Activated naive CD8-positive, alpha-beta T cell (primary cell): ENCODE data around the gene AHNAK.

Experiments used
- H3K27ac Mint-ChIP-seq: one replicate; pipeline ENCODE4 v1.8.0; 2021; ENCODE audit warnings: mixed read lengths
- H3K27me3 Mint-ChIP-seq: one replicate; pipeline ENCODE4 v1.8.0; 2021; ENCODE audit warnings: mixed read lengths
- H3K36me3 Mint-ChIP-seq: one replicate; pipeline ENCODE4 v1.8.0; 2021; ENCODE audit warnings: mixed read lengths
- H3K4me1 Mint-ChIP-seq: one replicate; pipeline ENCODE4 v1.8.0; 2021; ENCODE audit warnings: low read depth, mixed read lengths
- H3K4me3 Mint-ChIP-seq: one replicate; pipeline ENCODE4 v1.8.0; 2021; ENCODE audit warnings: mild to moderate bottlenecking, mixed read lengths
- H3K9me3 Mint-ChIP-seq: one replicate; pipeline ENCODE4 v1.8.0; 2021; ENCODE audit warnings: low read depth, mixed read lengths

AHNAK gene

GRCh38 chr11:62401811-62402210, 144.8 kb downstream of the AHNAK start:
- peak overlapping the region; percentile 89 for H3K4me3 Mint-ChIP-seq

GRCh38 chr11:62401356-62401755, 145.2 kb downstream of the AHNAK start:
- Mint-ChIP-seq H3K27ac (peak overlapping the region; percentile 98), H3K36me3 (peaks cover 2% of the 10 kb centered on the region), H3K9me3 (no peaks in the 10 kb centered on the region), H3K27me3 (no peaks in the 10 kb centered on the region), H3K4me3 (peak overlapping the region; percentile 89), H3K4me1 (peaks cover 52% of the 10 kb centered on the region)

More at GRCh38 chr11:62401811-62402210, 144.8 kb downstream of the AHNAK start:
- Mint-ChIP-seq H3K9me3 (no peaks in the 10 kb centered on the region), H3K36me3 (peaks cover 2% of the 10 kb centered on the region), H3K27ac (peak overlapping the region; percentile 98), H3K4me1 (peaks cover 52% of the 10 kb centered on the region), H3K27me3 (no peaks in the 10 kb centered on the region)

GRCh38 chr11:62400760-62401159, 145.8 kb downstream of the AHNAK start:
- Mint-ChIP-seq H3K36me3 (peaks cover 2% of the 10 kb centered on the region), H3K27me3 (no peaks in the 10 kb centered on the region), H3K27ac (no peak overlapping the region), H3K4me3 (peak overlapping the region; percentile 89), H3K4me1 (peaks cover 52% of the 10 kb centered on the region), H3K9me3 (no peaks in the 10 kb centered on the region)

- H3K4me1 Mint-ChIP-seq = peaks cover 52% of the 10 kb centered on the region
- peak overlapping the region; percentile 50 for H3K27ac Mint-ChIP-seq
- no peaks in the 10 kb centered on the region for H3K27me3 Mint-ChIP-seq
- no peaks in the 10 kb centered on the region for H3K9me3 Mint-ChIP-seq
- no peak overlapping the region for H3K4me3 Mint-ChIP-seq
- peaks cover 2% of the 10 kb centered on the region for H3K36me3 Mint-ChIP-seq
These were observed 146.3 kb downstream of the AHNAK start for GRCh38 chr11:62400281-62400680.

- no peak overlapping the region for H3K4me3 Mint-ChIP-seq
- H3K27ac Mint-ChIP-seq = peak overlapping the region; percentile 50
- H3K9me3 Mint-ChIP-seq = no peaks in the 10 kb centered on the region
- H3K4me1 Mint-ChIP-seq = peaks cover 54% of the 10 kb centered on the region
- H3K36me3 Mint-ChIP-seq = peaks cover 2% of the 10 kb centered on the region
- no peaks in the 10 kb centered on the region for H3K27me3 Mint-ChIP-seq
These were observed 146.7 kb downstream of the AHNAK start for GRCh38 chr11:62399878-62400266.

- peaks cover 2% of the 10 kb centered on the region for H3K36me3 Mint-ChIP-seq
- H3K27me3 Mint-ChIP-seq = no peaks in the 10 kb centered on the region
- H3K4me1 Mint-ChIP-seq = peaks cover 56% of the 10 kb centered on the region
- no peaks in the 10 kb centered on the region for H3K9me3 Mint-ChIP-seq
- H3K27ac Mint-ChIP-seq = peak overlapping the region; percentile 76
- H3K4me3 Mint-ChIP-seq = no peak overlapping the region
These were observed 147.3 kb downstream of the AHNAK start for GRCh38 chr11:62399172-62399877.

- no peak overlapping the region for H3K4me3 Mint-ChIP-seq
- H3K36me3 Mint-ChIP-seq = peaks cover 2% of the 10 kb centered on the region
- H3K9me3 Mint-ChIP-seq = no peaks in the 10 kb centered on the region
- no peaks in the 10 kb centered on the region for H3K27me3 Mint-ChIP-seq
- H3K27ac Mint-ChIP-seq = peak overlapping the region; percentile 76
- peaks cover 56% of the 10 kb centered on the region for H3K4me1 Mint-ChIP-seq
These were observed 148.3 kb downstream of the AHNAK start for GRCh38 chr11:62398011-62398994.

GRCh38 chr11:62395885-62396551, 150.6 kb downstream of the AHNAK start:
- Mint-ChIP-seq H3K4me3 (no peak overlapping the region), H3K27me3 (no peaks in the 10 kb centered on the region), H3K4me1 (peaks cover 39% of the 10 kb centered on the region), H3K36me3 (peaks cover 2% of the 10 kb centered on the region), H3K9me3 (no peaks in the 10 kb centered on the region), H3K27ac (no peak overlapping the region)

- Mint-ChIP-seq H3K27ac (no peak overlapping the region), H3K27me3 (no peaks in the 10 kb centered on the region), H3K4me1 (peaks cover 30% of the 10 kb centered on the region), H3K9me3 (no peaks in the 10 kb centered on the region), H3K4me3 (no peak overlapping the region), H3K36me3 (peaks cover 2% of the 10 kb centered on the region)
These were observed 151.6 kb downstream of the AHNAK start for GRCh38 chr11:62394825-62395538.

GRCh38 chr11:62393735-62394134, 152.9 kb downstream of the AHNAK start:
- Mint-ChIP-seq H3K27me3 (no peaks in the 10 kb centered on the region), H3K9me3 (no peaks in the 10 kb centered on the region), H3K27ac (no peak overlapping the region), H3K4me3 (no peak overlapping the region), H3K4me1 (peaks cover 19% of the 10 kb centered on the region), H3K36me3 (peaks cover 1% of the 10 kb centered on the region)

- peak overlapping the region; percentile 46 for H3K27ac Mint-ChIP-seq
- H3K4me1 Mint-ChIP-seq = peaks cover 13% of the 10 kb centered on the region
- no peaks in the 10 kb centered on the region for H3K9me3 Mint-ChIP-seq
- H3K27me3 Mint-ChIP-seq = no peaks in the 10 kb centered on the region
- H3K36me3 Mint-ChIP-seq = no peaks in the 10 kb centered on the region
- no peak overlapping the region for H3K4me3 Mint-ChIP-seq
These were observed 153.5 kb downstream of the AHNAK start for GRCh38 chr11:62393061-62393611.

GRCh38 chr11:62392506-62392905, 154.1 kb downstream of the AHNAK start:
- Mint-ChIP-seq H3K4me1 (peaks cover 13% of the 10 kb centered on the region), H3K27me3 (no peaks in the 10 kb centered on the region), H3K4me3 (no peak overlapping the region), H3K36me3 (no peaks in the 10 kb centered on the region), H3K27ac (no peak overlapping the region), H3K9me3 (no peaks in the 10 kb centered on the region)

GRCh38 chr11:62391642-62392425, 154.8 kb downstream of the AHNAK start:
- Mint-ChIP-seq H3K36me3 (no peaks in the 10 kb centered on the region), H3K9me3 (no peaks in the 10 kb centered on the region), H3K27me3 (no peaks in the 10 kb centered on the region), H3K27ac (no peak overlapping the region), H3K4me3 (no peak overlapping the region), H3K4me1 (peaks cover 15% of the 10 kb centered on the region)
